Measurements from ENCODE around the gene TSC1.

- TF ChIP-seq CTCF (IDR thresholded peaks at IDR 0.05 in 4 of 5, conservative IDR thresholded peaks at IDR 0.05 in 1 of 5) (no peak), POLR2A (IDR thresholded peaks at IDR 0.05) (no peak)
Measured at GRCh38 chr9:132888151-132888550, 56.3 kb downstream of the TSC1 start.

All from gastrocnemius medialis (tissue), 4 donors.